Stimulated activated CD8-positive, alpha-beta memory T cell treated with anti-CD3 and anti-CD28 coated beads, Interleukin-4, amount 100 ng/mL, for 1 hour (primary cell): ENCODE data around the gene ENDOV.

ENCODE experiments used
- DNase-seq, 2 donors: peaks; one replicate each; pipeline ENCODE4 v3.0.0-alpha.2; 2020; ENCODE audit warnings: low read depth in 2 of 2, low spot score in 1 of 2

The ENDOV gene

DNA sequence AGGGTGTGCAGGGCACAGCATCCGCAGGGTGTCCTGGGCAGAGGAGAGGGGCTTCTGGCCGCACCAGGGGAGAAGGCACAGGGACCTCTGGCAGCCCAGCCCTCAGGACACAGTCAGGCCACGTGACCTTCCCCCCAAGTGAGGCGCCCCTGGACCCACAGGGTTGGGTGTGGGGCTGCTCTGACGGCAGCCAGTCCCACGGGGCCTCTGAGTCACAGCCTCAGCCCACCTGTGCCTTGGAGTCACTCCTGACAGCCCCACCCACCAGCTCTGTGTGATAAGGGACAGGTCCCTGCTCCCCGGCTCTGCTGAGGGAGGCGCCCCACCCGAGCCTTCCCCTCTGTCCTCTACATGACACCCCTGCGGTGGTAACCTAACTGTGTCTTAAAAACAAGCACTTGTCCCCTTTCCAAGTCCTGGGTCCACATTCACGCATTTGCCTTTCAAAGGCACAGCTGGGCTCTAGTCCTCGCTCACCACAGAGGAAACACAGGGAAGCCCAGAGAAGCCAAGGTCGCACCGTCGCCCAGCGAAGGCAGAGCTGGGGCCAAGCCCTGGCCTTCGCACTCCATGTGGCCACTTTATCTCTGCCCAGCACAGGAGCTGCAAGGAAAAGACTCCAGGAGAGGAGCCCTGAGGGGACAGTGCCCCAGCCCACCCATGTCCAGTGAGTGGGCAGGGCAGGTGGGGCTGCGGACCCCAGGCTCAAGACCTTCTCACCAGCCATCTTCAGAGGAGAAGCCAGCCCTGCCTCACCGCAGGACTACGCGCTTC lies 66.5 kb downstream of the ENDOV start:
- DNase-seq, result no peak

DNA sequence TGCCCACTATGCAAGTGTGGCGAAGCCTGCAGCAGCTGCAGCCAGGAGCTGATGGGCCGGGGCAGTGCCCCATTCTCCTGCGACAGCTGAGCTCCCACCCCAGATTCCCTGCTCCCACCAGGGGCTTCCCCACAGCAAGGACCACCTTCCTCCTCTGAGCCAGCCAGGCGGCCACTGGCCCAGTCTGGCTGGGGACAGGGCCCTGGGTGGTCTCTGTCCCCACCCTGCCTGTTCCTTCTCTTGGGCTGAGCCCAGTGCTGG lies 67.0 kb downstream of the ENDOV start:
- DNase-seq, result no peak

DNA sequence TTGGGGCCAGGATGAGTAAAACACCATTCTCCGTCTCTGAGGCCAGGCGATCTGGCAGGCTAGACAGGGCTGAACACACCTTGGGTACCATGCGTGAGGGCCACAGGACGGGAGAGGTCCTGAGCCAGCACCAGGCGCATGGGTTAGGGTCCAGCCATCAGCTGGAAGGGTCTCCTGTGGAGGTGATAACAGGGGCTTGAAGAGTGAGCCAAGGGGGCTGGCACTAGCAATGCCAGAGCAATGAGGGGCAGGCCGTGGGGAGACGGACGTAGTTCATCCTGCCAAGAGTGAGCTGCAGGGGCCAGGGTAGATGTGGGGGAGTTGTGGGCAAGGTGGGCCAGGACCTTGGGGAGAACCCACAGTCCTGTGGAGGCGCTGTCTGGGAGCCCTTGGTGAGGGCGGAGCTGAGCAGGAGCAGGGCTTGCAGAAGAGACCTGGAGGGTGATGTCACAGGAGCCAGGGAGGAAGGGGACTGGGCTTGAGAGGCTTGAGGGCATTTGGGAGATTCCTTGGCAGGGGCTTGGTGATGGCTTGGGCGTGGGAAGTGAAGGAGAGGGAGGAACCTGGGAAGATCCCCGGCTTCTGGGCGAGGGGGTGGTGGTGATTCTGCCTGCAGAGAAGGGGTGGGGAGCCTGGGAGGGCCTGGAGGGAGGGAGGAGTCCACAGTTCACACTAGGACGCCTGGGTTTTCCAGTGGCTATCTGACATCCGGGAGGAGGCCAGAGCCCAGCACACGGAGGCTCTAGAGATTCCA lies 67.8 kb downstream of the ENDOV start:
- DNase-seq, result no peak

DNA sequence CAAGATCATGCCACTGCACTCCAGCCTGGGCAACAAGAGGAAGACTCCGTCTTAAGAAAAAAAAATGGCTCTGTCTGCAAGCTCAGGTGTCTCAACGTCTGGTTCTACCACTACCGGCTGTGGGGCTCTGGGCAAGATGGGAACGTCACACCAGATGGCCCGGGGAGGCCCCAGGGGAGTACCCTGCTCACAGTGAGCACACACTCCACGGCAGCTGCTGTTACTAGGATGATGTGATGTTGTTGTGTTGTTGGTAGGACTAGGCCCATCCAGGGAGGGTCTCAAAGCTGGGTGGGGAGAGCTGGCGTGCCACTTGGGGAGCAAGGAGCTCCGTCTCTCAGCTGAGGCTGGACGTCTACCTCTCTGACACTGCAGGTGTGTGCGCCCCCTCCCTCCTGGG lies 70.9 kb downstream of the ENDOV start:
- DNase-seq, result no peak

DNA sequence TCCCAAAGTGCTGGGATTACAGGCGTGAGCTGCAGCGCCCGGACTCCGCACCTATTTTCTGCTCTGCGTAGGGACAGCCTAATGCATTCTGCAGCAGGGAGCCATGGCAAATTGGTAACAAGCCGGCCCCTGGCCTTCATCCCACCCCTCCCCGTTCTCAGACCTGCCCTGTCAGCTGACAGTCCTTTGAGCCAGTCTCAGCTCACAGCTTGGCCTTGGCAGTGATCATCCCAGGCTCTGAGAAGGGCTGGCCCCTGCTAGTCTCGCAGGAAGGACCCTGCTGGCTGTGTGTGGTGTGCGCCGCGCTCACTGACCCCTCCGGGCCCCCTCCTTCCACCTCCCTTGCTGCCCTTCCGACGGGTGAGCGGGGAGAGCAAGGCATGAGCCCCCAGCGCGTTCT lies 71.7 kb downstream of the ENDOV start:
- no peak for DNase-seq

DNA sequence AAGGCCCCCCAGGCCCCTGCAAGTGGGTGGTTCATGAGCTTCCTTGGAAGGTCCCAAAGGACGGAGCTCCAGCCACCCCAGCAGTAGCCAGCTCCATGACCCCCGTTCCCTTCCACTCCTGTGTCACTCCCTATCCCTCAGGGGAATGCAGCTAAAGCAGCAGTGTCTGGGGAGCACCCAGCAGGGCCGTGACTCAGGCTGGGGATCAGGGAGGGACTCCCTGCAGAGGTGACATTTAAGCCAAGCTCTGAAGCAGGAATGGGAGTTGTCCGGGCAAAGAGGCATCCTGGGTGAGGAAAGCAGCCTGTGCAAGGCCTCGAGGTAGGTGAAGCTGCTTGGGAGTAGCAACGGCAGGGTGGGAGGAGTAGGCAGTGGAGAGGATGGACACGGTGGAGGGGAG lies 72.5 kb downstream of the ENDOV start:
- DNase-seq, result no peak
